ENCODE data around the gene MYMX. TPM values are rescaled to one million over a fixed set of nuclear protein-coding genes. Genes with fewer than 3 reads are reported as not detected.
A peak's percentile ranks its signal among the peaks of the same experiment; 100 is the strongest.

MYMX gene
- total RNA-seq, 2 donors from 2014 or later = 1.7 to 1.8 TPM

- H3K4me3 ChIP-seq (ENCODE audit: low read length) = no peak overlapping the region
- H3K9me3 Mint-ChIP-seq = no peaks in the 10 kb centered on the region
- WGBS, 2 experiments (ENCODE audit: insufficient coverage in 1 of 2, insufficient read length in 1 of 2) = 92 to 100% methylated on average over 1 of the region's 2 CpGs
- H3K27me3 Mint-ChIP-seq (ENCODE audit: insufficient read depth) = peaks cover 2% of the 10 kb centered on the region
- TF ChIP-seq CTCF (conservative IDR thresholded peaks at IDR 0.05) = no peak
- no peaks in the 10 kb centered on the region for H3K9me3 ChIP-seq (ENCODE audit: control insufficient read depth, low read length)
- H3K36me3 Mint-ChIP-seq (ENCODE audit: low read depth) = no peaks in the 10 kb centered on the region
- no peak overlapping the region for H3K9ac ChIP-seq (ENCODE audit: extremely low read depth, low read length, poor library complexity, severe bottlenecking)
- no peak overlapping the region for H3K27ac Mint-ChIP-seq
- peaks cover 56% of the 10 kb centered on the region for H3K4me1 Mint-ChIP-seq
- DNase-seq = no peak
- no peaks in the 10 kb centered on the region for H3K36me3 ChIP-seq (ENCODE audit: control insufficient read depth, insufficient read depth, low read length)
- no peak overlapping the region for H3K4me3 Mint-ChIP-seq
- H3K4me1 ChIP-seq (ENCODE audit: control insufficient read depth, insufficient read depth, low read length) = peaks cover 26% of the 10 kb centered on the region
- H3K27ac ChIP-seq (ENCODE audit: low read depth, low read length) = no peak overlapping the region
- no peaks in the 10 kb centered on the region for H3K27me3 ChIP-seq (ENCODE audit: control insufficient read depth, insufficient read depth, low read length, poor library complexity, severe bottlenecking)
Measured at GRCh38 chr6:44221961-44222335, 5.2 kb downstream of the MYMX start.

GRCh38 chr6:44222486-44223318, 6.0 kb downstream of the MYMX start:
- Histone ChIP-seq H3K9ac (ENCODE audit: extremely low read depth, low read length, poor library complexity, severe bottlenecking) (no peak overlapping the region), H3K4me3 (ENCODE audit: low read length) (peak overlapping the region; percentile 73), H3K27me3 (ENCODE audit: control insufficient read depth, insufficient read depth, low read length, poor library complexity, severe bottlenecking) (no peaks in the 10 kb centered on the region), H3K27ac (ENCODE audit: low read depth, low read length) (no peak overlapping the region), H3K4me1 (ENCODE audit: control insufficient read depth, insufficient read depth, low read length) (peaks cover 18% of the 10 kb centered on the region), H3K9me3 (ENCODE audit: control insufficient read depth, low read length) (no peaks in the 10 kb centered on the region), H3K36me3 (ENCODE audit: control insufficient read depth, insufficient read depth, low read length) (no peaks in the 10 kb centered on the region)
- DNase-seq = peak; percentile 74
- Mint-ChIP-seq H3K4me1 (peaks cover 50% of the 10 kb centered on the region), H3K36me3 (ENCODE audit: low read depth) (no peaks in the 10 kb centered on the region), H3K9me3 (no peaks in the 10 kb centered on the region), H3K27ac (peak overlapping the region; percentile 52), H3K27me3 (ENCODE audit: insufficient read depth) (no peaks in the 10 kb centered on the region), H3K4me3 (peak overlapping the region; percentile 76)
- WGBS, 2 experiments (ENCODE audit: insufficient coverage in 1 of 2, insufficient read length in 1 of 2) = 3 to 14% methylated on average over 14 to 26 of the region's 26 CpGs
- no peak for TF ChIP-seq CTCF (conservative IDR thresholded peaks at IDR 0.05)

GRCh38 chr6:44223319-44224028, 6.7 kb downstream of the MYMX start, which contains the start of gene SLC29A1:
TSS of gene SLC29A1 (plus strand) at chr6:44223595. CDS start at chr6:44227314, 3,719 bp downstream.
- DNase-seq = peak; percentile 92
- Histone ChIP-seq H3K9me3 (ENCODE audit: control insufficient read depth, low read length) (no peaks in the 10 kb centered on the region), H3K36me3 (ENCODE audit: control insufficient read depth, insufficient read depth, low read length) (no peaks in the 10 kb centered on the region), H3K4me3 (ENCODE audit: low read length) (peak within 1 kb of the TSS; percentile 87), H3K9ac (ENCODE audit: extremely low read depth, low read length, poor library complexity, severe bottlenecking) (peak within 1 kb of the TSS; percentile 34), H3K4me1 (ENCODE audit: control insufficient read depth, insufficient read depth, low read length) (peaks cover 11% of the 10 kb centered on the region), H3K27me3 (ENCODE audit: control insufficient read depth, insufficient read depth, low read length, poor library complexity, severe bottlenecking) (no peaks in the 10 kb centered on the region), H3K27ac (ENCODE audit: low read depth, low read length) (no peak within 1 kb of the TSS)
- H3K27ac Mint-ChIP-seq = peak within 1 kb of the TSS; percentile 56
- TF ChIP-seq CTCF (conservative IDR thresholded peaks at IDR 0.05) = peak; percentile 61
- H3K36me3 Mint-ChIP-seq (ENCODE audit: low read depth) = peaks cover 4% of the 10 kb centered on the region
- peaks cover 42% of the 10 kb centered on the region for H3K4me1 Mint-ChIP-seq
- H3K4me3 Mint-ChIP-seq = peak within 1 kb of the TSS; percentile 76
- H3K9me3 Mint-ChIP-seq = no peaks in the 10 kb centered on the region
- WGBS, 2 experiments (ENCODE audit: insufficient coverage in 1 of 2, insufficient read length in 1 of 2) = 0% methylated on average over 12 to 73 of the region's 73 CpGs
- H3K27me3 Mint-ChIP-seq (ENCODE audit: insufficient read depth) = no peaks in the 10 kb centered on the region

Measured in endodermal cell (in vitro differentiated cells).